ENCODE data around the gene RPL35A.

DNA sequence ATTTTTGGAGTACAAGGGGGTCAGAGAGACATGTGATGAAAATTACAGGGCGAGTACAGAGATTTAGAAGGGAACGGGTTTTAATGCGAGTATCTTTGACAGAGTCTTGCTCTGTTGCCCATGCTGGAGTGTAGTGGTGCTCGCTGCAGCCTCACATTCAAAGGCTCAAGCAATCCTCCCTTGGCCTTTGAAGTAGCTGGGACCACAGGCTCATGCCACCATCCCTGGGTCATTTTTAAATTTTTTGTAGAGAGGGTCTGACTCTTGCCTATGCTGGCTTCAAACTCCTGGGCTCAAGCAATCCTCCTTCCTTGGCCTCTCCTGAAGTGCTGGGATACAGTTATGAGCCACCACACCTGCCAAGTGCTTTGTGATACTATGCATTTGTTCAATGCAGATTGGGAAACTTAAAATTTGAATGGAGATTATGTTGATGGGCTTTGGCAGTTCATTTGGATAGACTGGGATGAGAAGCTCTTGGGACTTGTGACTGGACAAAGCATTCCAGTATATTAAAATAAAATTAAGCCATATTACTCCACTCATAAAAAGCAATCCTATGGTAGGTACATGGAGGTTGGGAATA lies 6.0 kb downstream of the RPL35A start:
- TF ChIP-seq ZNF70 (CRISPR knock-in tag; IDR thresholded peaks at IDR 0.05): no peak
- TF ChIP-seq ARNTL (CRISPR knock-in tag; IDR thresholded peaks at IDR 0.05; ENCODE audit: borderline replicate concordance, low read depth): no peak
- TF ChIP-seq, protein P1, sequence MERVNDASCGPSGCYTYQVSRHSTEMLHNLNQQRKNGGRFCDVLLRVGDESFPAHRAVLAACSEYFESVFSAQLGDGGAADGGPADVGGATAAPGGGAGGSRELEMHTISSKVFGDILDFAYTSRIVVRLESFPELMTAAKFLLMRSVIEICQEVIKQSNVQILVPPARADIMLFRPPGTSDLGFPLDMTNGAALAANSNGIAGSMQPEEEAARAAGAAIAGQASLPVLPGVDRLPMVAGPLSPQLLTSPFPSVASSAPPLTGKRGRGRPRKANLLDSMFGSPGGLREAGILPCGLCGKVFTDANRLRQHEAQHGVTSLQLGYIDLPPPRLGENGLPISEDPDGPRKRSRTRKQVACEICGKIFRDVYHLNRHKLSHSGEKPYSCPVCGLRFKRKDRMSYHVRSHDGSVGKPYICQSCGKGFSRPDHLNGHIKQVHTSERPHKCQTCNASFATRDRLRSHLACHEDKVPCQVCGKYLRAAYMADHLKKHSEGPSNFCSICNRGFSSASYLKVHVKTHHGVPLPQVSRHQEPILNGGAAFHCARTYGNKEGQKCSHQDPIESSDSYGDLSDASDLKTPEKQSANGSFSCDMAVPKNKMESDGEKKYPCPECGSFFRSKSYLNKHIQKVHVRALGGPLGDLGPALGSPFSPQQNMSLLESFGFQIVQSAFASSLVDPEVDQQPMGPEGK (CRISPR knock-in tag; IDR thresholded peaks at IDR 0.05; ENCODE audit: borderline replicate concordance): no peak
- TF ChIP-seq, protein P2, sequence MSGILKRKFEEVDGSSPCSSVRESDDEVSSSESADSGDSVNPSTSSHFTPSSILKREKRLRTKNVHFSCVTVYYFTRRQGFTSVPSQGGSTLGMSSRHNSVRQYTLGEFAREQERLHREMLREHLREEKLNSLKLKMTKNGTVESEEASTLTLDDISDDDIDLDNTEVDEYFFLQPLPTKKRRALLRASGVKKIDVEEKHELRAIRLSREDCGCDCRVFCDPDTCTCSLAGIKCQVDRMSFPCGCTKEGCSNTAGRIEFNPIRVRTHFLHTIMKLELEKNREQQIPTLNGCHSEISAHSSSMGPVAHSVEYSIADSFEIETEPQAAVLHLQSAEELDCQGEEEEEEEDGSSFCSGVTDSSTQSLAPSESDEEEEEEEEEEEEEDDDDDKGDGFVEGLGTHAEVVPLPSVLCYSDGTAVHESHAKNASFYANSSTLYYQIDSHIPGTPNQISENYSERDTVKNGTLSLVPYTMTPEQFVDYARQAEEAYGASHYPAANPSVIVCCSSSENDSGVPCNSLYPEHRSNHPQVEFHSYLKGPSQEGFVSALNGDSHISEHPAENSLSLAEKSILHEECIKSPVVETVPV (CRISPR knock-in tag; IDR thresholded peaks at IDR 0.05): no peak
- TF ChIP-seq ISL1 (CRISPR knock-in tag; IDR thresholded peaks at IDR 0.05): no peak
- TF ChIP-seq, protein P3, sequence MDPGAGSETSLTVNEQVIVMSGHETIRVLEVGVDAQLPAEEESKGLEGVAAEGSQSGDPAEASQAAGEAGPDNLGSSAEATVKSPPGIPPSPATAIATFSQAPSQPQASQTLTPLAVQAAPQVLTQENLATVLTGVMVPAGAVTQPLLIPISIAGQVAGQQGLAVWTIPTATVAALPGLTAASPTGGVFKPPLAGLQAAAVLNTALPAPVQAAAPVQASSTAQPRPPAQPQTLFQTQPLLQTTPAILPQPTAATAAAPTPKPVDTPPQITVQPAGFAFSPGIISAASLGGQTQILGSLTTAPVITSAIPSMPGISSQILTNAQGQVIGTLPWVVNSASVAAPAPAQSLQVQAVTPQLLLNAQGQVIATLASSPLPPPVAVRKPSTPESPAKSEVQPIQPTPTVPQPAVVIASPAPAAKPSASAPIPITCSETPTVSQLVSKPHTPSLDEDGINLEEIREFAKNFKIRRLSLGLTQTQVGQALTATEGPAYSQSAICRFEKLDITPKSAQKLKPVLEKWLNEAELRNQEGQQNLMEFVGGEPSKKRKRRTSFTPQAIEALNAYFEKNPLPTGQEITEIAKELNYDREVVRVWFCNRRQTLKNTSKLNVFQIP (CRISPR knock-in tag; IDR thresholded peaks at IDR 0.05; ENCODE audit: borderline replicate concordance, low read depth): no peak
- TF ChIP-seq ZNF565 (CRISPR knock-in tag; conservative IDR thresholded peaks at IDR 0.05; ENCODE audit: low read depth): no peak

All from SK-N-SH treated with all-trans-retinoic acid at 6 μM for 48 hours (cell line).